Tibial artery (tissue), 4 donors: ENCODE measurements around the gene STBD1.
"Not testable (repeated sequence)": the region's sequence is repeated elsewhere in the genome, so short reads cannot be mapped to it uniquely, and the experiment has no call there.

Experiments used
- DNase-seq, 2 donors: peaks; one replicate each; pipeline ENCODE4 v3.0.0-alpha.2; 2019
- H3K27ac ChIP-seq, 2 donors: fragments of 200-600 bp; sonication (generic) in 1 of 2; 1 replicate in 1 of 2; 2 replicates in 1 of 2; pipeline ENCODE4 v1.5.1; 2018 to 2019; ENCODE audit warnings: mild to moderate bottlenecking in 1 of 2
- H3K27me3 ChIP-seq, 2 donors: fragments of 200-600 bp; sonication (generic) in 1 of 2; one replicate each; pipeline versions ENCODE4 v1.5.1 to v1.6.0; 2016 to 2019
- H3K36me3 ChIP-seq, 3 donors: fragments of 200-600 bp; sonication (generic) in 2 of 3; one replicate each; pipeline ENCODE4 v1.5.1; 2016 to 2019; ENCODE audit warnings: mild to moderate bottlenecking in 2 of 3
- H3K4me1 ChIP-seq, 4 donors: fragments of 200-600 bp; sonication (generic) in 2 of 4; 1 replicate in 3 of 4; 2 replicates in 1 of 4; pipeline ENCODE4 v1.5.1; 2016 to 2019
- H3K4me3 ChIP-seq, 2 donors: fragments of 200-600 bp; sonication (generic) in 1 of 2; 1 replicate in 1 of 2; 2 replicates in 1 of 2; pipeline ENCODE4 v1.5.1; 2018 to 2019; ENCODE audit warnings: mild to moderate bottlenecking in 2 of 2
- H3K9me3 ChIP-seq, 3 donors: fragments of 200-600 bp; sonication (generic) in 1 of 3; one replicate each; pipeline ENCODE4 v1.5.1; 2016 to 2019
- CTCF ChIP-seq, 2 experiments: fragments of 200-600 bp in 1 of 2; fragments of 450-650 bp in 1 of 2; IDR thresholded peaks; one replicate each; pipeline ENCODE4 v1.5.1; 2017 to 2019; ENCODE audit warnings: antibody characterized with exemption in 2 of 2, mild to moderate bottlenecking in 1 of 2, moderate library complexity in 1 of 2
- intact Hi-C: fragments of 100-400 bp; cut with DNase I; formaldehyde crosslinking; loops from one replicate; pipeline ENCODE4 v1.15.0; 2023; ENCODE audit warnings: low total_unique reads

STBD1 gene

GRCh38 chr4:76279462-76279861, 27.1 kb upstream of the STBD1 start:
- no peaks in the 10 kb centered on the region for H3K4me1 ChIP-seq
- H3K9me3 ChIP-seq, result no peaks in the 10 kb centered on the region
- intact Hi-C loops, result no loop called here
- TF ChIP-seq CTCF (IDR thresholded peaks at IDR 0.05), result no peak
- H3K36me3 ChIP-seq, result no peaks in the 10 kb centered on the region
- no peak overlapping the region for H3K27ac ChIP-seq
- H3K4me3 ChIP-seq, result no peak overlapping the region
- H3K27me3 ChIP-seq, result no peaks in the 10 kb centered on the region
- DNase-seq, result no peak

GRCh38 chr4:76280488-76281441, 25.8 kb upstream of the STBD1 start:
- no peak overlapping the region for H3K27ac ChIP-seq
- H3K9me3 ChIP-seq, result no peaks in the 10 kb centered on the region
- intact Hi-C loops, result no loop called here
- no peak for DNase-seq
- no peak overlapping the region for H3K4me3 ChIP-seq
- no peak for TF ChIP-seq CTCF (IDR thresholded peaks at IDR 0.05)
- H3K36me3 ChIP-seq, result no peaks in the 10 kb centered on the region
- H3K4me1 ChIP-seq, result no peaks in the 10 kb centered on the region
- H3K27me3 ChIP-seq, result no peaks in the 10 kb centered on the region

- H3K27me3 ChIP-seq, DNase-seq, H3K4me1 ChIP-seq, H3K4me3 ChIP-seq, H3K9me3 ChIP-seq, H3K36me3 ChIP-seq, intact Hi-C loops, H3K27ac ChIP-seq: not testable (repeated sequence)
Measured at GRCh38 chr4:76281594-76281993, 24.9 kb upstream of the STBD1 start.

- intact Hi-C loops, result no loop called here
- no peak for TF ChIP-seq CTCF (IDR thresholded peaks at IDR 0.05)
- H3K4me1 ChIP-seq, result no peaks in the 10 kb centered on the region
- DNase-seq, result no peak
- no peaks in the 10 kb centered on the region for H3K9me3 ChIP-seq
- H3K4me3 ChIP-seq, result no peak overlapping the region
- no peaks in the 10 kb centered on the region for H3K27me3 ChIP-seq
- no peaks in the 10 kb centered on the region for H3K36me3 ChIP-seq
- H3K27ac ChIP-seq, result no peak overlapping the region
Measured at GRCh38 chr4:76282941-76283689, 23.4 kb upstream of the STBD1 start.

GRCh38 chr4:76283900-76284299, 22.6 kb upstream of the STBD1 start:
- TF ChIP-seq CTCF (IDR thresholded peaks at IDR 0.05), result no peak
- H3K4me1 ChIP-seq, result no peaks in the 10 kb centered on the region
- H3K9me3 ChIP-seq, result no peaks in the 10 kb centered on the region
- no peak for DNase-seq
- no peaks in the 10 kb centered on the region for H3K36me3 ChIP-seq
- H3K27ac ChIP-seq, result no peak overlapping the region
- intact Hi-C loops, result no loop called here
- H3K27me3 ChIP-seq, result no peaks in the 10 kb centered on the region
- H3K4me3 ChIP-seq, result no peak overlapping the region

- intact Hi-C loops, H3K4me1 ChIP-seq, H3K9me3 ChIP-seq, H3K27me3 ChIP-seq, H3K36me3 ChIP-seq, DNase-seq, H3K27ac ChIP-seq, H3K4me3 ChIP-seq: not testable (repeated sequence)
Measured at GRCh38 chr4:76287811-76288210, 18.7 kb upstream of the STBD1 start.
